ENCODE results near the gene VPS33A. TPM values are rescaled to one million over a fixed set of nuclear protein-coding genes. Genes with fewer than 3 reads are reported as not detected.

VPS33A gene
- total RNA-seq, 1 donor from 2014 or later: 16.9 TPM

DNA sequence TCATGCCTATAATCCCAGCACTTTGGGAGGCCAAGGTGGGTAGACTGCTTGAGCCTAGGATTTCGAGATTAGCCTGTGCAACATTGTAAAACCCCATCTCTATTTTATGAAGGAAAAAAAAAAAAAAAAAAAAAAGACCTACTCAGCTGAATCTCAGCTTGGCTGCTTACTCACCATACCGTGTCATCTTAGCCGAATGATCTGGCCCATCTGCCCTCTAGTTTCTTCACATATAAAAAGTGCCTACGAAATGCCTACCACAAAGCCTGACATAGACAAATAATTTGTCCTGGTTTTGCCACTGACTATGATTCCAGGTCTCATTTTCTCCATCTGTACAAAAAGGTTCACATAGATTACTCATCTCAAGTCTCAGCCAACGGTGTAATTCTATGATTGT is 50.5 kb downstream of the VPS33A start:
- Mint-ChIP-seq H3K27ac (ENCODE audit: unreplicated experiment) (no peak overlapping the region), H3K4me3 (ENCODE audit: unreplicated experiment) (no peak overlapping the region), H3K36me3 (ENCODE audit: low read depth) (peaks cover 33% of the 10 kb centered on the region), H3K4me1 (ENCODE audit: low read depth) (no peaks in the 10 kb centered on the region), H3K9me3 (ENCODE audit: low read depth) (no peaks in the 10 kb centered on the region), H3K27me3 (ENCODE audit: low read depth) (no peaks in the 10 kb centered on the region)
- TF ChIP-seq, protein P1, sequence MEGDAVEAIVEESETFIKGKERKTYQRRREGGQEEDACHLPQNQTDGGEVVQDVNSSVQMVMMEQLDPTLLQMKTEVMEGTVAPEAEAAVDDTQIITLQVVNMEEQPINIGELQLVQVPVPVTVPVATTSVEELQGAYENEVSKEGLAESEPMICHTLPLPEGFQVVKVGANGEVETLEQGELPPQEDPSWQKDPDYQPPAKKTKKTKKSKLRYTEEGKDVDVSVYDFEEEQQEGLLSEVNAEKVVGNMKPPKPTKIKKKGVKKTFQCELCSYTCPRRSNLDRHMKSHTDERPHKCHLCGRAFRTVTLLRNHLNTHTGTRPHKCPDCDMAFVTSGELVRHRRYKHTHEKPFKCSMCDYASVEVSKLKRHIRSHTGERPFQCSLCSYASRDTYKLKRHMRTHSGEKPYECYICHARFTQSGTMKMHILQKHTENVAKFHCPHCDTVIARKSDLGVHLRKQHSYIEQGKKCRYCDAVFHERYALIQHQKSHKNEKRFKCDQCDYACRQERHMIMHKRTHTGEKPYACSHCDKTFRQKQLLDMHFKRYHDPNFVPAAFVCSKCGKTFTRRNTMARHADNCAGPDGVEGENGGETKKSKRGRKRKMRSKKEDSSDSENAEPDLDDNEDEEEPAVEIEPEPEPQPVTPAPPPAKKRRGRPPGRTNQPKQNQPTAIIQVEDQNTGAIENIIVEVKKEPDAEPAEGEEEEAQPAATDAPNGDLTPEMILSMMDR (IDR thresholded peaks at IDR 0.05): no peak
- DNase-seq (ENCODE audit: low spot score): no peak

DNA sequence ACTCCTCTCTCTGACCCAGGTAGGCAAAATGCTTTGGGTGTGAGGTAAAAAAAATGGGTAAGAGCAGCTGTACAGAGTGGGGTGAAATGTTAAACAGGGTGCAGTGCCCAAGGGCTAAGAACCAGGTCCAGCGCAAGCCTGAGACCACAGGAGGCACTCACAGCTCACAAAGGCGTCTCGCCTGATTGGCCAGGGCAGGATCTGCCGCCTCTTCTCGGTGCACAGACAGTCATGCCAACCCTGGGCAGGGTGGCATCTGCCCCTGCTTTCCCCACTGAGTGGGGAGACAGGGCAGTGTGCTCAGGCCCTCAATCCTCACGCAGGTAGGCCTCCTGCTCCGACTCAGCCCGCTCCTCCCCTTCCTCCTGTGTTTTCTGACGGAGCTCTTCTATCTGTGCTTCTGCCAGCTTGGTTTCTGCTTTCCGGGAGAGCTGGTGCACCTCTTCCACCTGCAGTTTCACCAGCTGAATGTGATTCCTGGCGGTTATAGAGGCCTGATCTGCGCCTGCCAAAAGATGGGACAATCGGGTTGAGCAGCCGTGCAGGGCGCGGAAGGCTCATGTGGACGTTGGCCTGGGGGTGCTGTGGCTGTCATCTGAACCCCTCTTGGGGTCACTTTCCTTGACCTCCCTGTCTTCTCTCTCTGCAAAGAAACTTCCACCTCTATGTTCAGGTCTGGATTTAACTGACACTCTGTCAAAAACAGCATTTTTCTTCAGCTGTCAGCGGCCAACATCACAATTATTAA is 58.0 kb downstream of the VPS33A start:
- peaks cover 36% of the 10 kb centered on the region for H3K36me3 Mint-ChIP-seq (ENCODE audit: low read depth)
- H3K9me3 Mint-ChIP-seq (ENCODE audit: low read depth): no peaks in the 10 kb centered on the region
- H3K27me3 Mint-ChIP-seq (ENCODE audit: low read depth): peaks cover 8% of the 10 kb centered on the region
- DNase-seq (ENCODE audit: low spot score): no peak
- H3K4me3 Mint-ChIP-seq (ENCODE audit: unreplicated experiment): no peak overlapping the region
- H3K27ac Mint-ChIP-seq (ENCODE audit: unreplicated experiment): no peak overlapping the region
- H3K4me1 Mint-ChIP-seq (ENCODE audit: low read depth): peaks cover 10% of the 10 kb centered on the region
- TF ChIP-seq, protein P1 (IDR thresholded peaks at IDR 0.05): no peak

DNA sequence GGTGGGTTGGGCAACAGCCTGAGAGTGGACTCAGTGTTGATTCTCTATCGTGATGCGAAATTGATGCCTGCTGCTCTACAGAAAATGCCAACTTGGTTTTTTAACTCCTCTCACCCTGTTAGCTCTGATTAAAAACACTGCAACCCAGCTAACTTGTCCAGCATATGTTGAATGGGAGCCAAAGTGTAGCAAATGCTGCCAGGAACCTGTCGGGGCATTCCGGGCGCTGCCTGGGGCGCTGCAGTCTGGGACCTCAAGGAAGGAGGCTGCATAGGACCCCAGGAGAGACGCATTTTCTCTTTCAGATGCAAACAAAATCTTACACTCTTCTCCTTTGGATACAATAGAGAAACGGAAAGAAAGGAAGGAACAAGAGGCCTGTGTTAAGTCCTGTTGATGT is 58.9 kb downstream of the VPS33A start:
- H3K36me3 Mint-ChIP-seq (ENCODE audit: low read depth): peaks cover 33% of the 10 kb centered on the region
- peaks cover 8% of the 10 kb centered on the region for H3K27me3 Mint-ChIP-seq (ENCODE audit: low read depth)
- no peak for DNase-seq (ENCODE audit: low spot score)
- H3K9me3 Mint-ChIP-seq (ENCODE audit: low read depth): no peaks in the 10 kb centered on the region
- TF ChIP-seq, protein P1 (IDR thresholded peaks at IDR 0.05): no peak
- H3K4me1 Mint-ChIP-seq (ENCODE audit: low read depth): peaks cover 12% of the 10 kb centered on the region
- no peak overlapping the region for H3K4me3 Mint-ChIP-seq (ENCODE audit: unreplicated experiment)
- no peak overlapping the region for H3K27ac Mint-ChIP-seq (ENCODE audit: unreplicated experiment)

DNA sequence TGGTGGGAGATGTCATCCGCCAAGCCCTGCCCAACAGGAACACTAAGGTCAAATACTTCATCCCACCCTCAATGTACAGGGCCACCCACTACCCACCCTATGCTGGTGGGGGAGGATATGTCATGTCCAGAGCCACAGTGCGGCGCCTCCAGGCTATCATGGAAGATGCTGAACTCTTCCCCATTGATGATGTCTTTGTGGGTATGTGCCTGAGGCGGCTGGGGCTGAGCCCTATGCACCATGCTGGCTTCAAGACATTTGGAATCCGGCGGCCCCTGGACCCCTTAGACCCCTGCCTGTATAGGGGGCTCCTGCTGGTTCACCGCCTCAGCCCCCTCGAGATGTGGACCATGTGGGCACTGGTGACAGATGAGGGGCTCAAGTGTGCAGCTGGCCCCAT is 59.3 kb downstream of the VPS33A start:
- H3K4me3 Mint-ChIP-seq (ENCODE audit: unreplicated experiment): no peak overlapping the region
- peaks cover 29% of the 10 kb centered on the region for H3K36me3 Mint-ChIP-seq (ENCODE audit: low read depth)
- peaks cover 8% of the 10 kb centered on the region for H3K27me3 Mint-ChIP-seq (ENCODE audit: low read depth)
- H3K4me1 Mint-ChIP-seq (ENCODE audit: low read depth): peaks cover 12% of the 10 kb centered on the region
- TF ChIP-seq, protein P1 (IDR thresholded peaks at IDR 0.05): no peak
- no peak overlapping the region for H3K27ac Mint-ChIP-seq (ENCODE audit: unreplicated experiment)
- no peak for DNase-seq (ENCODE audit: low spot score)
- no peaks in the 10 kb centered on the region for H3K9me3 Mint-ChIP-seq (ENCODE audit: low read depth)

DNA sequence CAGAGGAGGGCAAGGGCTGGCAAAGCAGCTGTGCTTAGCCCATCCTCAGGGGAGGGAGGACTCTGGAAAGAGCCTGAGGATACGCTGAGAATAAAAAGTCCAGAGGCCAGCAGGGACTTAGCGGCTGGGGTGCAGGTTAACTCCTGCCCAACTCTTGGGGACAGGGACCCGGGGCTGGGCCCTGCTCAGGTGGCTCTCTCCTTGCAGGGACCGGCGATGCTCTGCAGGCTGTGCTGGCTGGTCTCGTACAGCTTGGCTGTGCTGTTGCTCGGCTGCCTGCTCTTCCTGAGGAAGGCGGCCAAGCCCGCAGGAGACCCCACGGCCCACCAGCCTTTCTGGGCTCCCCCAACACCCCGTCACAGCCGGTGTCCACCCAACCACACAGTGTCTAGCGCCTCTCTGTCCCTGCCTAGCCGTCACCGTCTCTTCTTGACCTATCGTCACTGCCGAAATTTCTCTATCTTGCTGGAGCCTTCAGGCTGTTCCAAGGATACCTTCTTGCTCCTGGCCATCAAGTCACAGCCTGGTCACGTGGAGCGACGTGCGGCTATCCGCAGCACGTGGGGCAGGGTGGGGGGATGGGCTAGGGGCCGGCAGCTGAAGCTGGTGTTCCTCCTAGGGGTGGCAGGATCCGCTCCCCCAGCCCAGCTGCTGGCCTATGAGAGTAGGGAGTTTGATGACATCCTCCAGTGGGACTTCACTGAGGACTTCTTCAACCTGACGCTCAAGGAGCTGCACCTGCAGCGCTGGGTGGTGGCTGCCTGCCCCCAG is 60.0 kb downstream of the VPS33A start:
- TF ChIP-seq, protein P1 (IDR thresholded peaks at IDR 0.05): no peak
- H3K27me3 Mint-ChIP-seq (ENCODE audit: low read depth): peaks cover 8% of the 10 kb centered on the region
- no peak overlapping the region for H3K4me3 Mint-ChIP-seq (ENCODE audit: unreplicated experiment)
- H3K9me3 Mint-ChIP-seq (ENCODE audit: low read depth): no peaks in the 10 kb centered on the region
- H3K4me1 Mint-ChIP-seq (ENCODE audit: low read depth): peaks cover 12% of the 10 kb centered on the region
- DNase-seq (ENCODE audit: low spot score): no peak
- H3K27ac Mint-ChIP-seq (ENCODE audit: unreplicated experiment): no peak overlapping the region
- H3K36me3 Mint-ChIP-seq (ENCODE audit: low read depth): peaks cover 24% of the 10 kb centered on the region

Data from chondrocyte (in vitro differentiated cells).